Tibial nerve (tissue), 3 donors: Measurements from ENCODE around the gene CDX2.

Experiments
- POLR2A ChIP-seq, 2 donors: fragments of 450-650 bp; IDR thresholded peaks; one replicate each; pipeline ENCODE4 v1.6.1; 2017; ENCODE audit warnings: antibody characterized with exemption in 2 of 2, mild to moderate bottlenecking in 2 of 2, moderate library complexity in 2 of 2
- TF ChIP-seq, protein P1 (sequence below), 5 experiments: fragments of 200-600 bp in 3 of 5; fragments of 450-650 bp in 2 of 5; sonication (generic) in 3 of 5; IDR thresholded peaks; one replicate each; pipeline ENCODE4 v1.5.1; 2016 to 2019; ENCODE audit warnings: antibody characterized with exemption in 5 of 5, mild to moderate bottlenecking in 3 of 5, moderate library complexity in 2 of 5

DNA sequence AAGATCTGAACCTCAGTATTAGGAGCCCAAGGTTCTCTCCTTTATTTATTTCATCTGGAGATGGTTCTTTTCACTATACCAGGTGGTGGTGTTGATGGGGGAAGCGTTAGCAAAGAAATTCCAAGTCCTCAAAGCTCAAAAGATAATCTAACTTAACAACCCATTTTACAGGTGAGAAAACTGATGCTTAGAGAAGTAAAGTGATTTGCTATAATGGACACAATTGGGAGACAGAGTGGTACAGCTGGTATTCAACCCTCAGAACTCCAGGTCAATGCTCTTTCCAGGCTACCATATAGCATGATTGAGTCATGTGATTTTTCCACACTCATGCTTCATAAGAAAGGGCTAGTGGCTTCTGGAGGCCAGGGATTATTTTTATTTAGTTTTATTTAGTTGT, 44.4 kb upstream of the CDX2 start:
- TF ChIP-seq, protein P1, sequence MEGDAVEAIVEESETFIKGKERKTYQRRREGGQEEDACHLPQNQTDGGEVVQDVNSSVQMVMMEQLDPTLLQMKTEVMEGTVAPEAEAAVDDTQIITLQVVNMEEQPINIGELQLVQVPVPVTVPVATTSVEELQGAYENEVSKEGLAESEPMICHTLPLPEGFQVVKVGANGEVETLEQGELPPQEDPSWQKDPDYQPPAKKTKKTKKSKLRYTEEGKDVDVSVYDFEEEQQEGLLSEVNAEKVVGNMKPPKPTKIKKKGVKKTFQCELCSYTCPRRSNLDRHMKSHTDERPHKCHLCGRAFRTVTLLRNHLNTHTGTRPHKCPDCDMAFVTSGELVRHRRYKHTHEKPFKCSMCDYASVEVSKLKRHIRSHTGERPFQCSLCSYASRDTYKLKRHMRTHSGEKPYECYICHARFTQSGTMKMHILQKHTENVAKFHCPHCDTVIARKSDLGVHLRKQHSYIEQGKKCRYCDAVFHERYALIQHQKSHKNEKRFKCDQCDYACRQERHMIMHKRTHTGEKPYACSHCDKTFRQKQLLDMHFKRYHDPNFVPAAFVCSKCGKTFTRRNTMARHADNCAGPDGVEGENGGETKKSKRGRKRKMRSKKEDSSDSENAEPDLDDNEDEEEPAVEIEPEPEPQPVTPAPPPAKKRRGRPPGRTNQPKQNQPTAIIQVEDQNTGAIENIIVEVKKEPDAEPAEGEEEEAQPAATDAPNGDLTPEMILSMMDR (IDR thresholded peaks at IDR 0.05), result no peak
- TF ChIP-seq POLR2A (IDR thresholded peaks at IDR 0.05), result no peak
